Hepatocyte (in vitro differentiated cells): Measurements from ENCODE around the gene GBP3.

ENCODE experiments used
- CTCF ChIP-seq: fragments of 200-600 bp; sonication (generic); IDR thresholded peaks from 2 replicates; pipeline ENCODE4 v1.5.1; 2016; ENCODE audit warnings: antibody characterized with exemption, mild to moderate bottlenecking; ENCODE audit not compliant: poor library complexity
- EZH2phosphoT487 ChIP-seq: fragments of 200-600 bp; sonication (generic); IDR thresholded peaks from one replicate; pipeline ENCODE4 v1.6.1; 2018; ENCODE audit warnings: antibody characterized with exemption, mild to moderate bottlenecking, low read depth, moderate library complexity; ENCODE audit not compliant: unreplicated experiment, severe bottlenecking

GRCh38 chr1:89023026-89023425 lies 360 bp upstream of the GBP3 start:
- TF ChIP-seq CTCF: no peak
- no peak for TF ChIP-seq EZH2phosphoT487
